ENCODE results near the gene TMEM141.

Gene TMEM141

DNA sequence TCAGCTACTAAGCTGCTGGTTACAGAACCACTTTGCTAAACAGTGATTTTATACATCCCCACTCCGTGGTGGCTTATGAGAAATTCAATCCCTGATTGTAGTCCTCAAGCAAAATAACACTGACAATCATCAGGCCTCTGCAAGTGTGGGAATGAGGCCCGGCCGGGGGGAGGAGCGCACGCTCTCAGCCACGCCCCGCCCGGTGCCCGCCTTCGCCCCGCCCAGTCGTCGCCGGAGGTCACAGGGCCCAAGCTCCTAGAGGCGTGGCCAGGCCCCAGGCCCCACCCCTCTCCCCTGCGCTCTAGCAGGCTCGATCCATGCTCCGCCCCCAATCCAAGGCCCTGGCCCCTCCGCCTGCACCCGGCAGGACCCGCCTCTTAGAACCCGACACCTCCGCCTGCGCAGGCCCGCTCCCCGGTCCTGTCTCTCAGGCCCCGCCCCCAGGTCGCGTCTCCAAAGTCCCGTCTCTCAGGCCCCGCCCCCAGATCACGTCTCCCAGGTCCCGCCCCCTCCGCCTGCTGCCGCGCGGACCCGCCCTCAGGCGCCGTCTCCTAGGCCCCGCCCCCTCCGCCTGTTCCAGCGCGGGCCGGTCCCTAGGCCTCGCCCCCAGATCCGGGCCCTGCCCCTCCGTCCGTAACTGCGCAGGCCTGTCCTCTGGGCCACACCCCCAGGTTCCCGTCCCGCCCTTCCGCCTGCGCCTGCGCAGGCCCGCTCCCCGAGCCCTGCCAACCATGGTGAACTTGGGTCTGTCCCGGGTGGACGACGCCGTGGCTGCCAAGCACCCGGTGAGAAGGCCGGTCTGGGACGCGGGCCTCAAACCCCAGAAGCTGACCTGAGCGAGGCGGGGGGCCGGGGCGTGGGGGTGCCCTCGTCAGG is at the start of gene TMEM141:
Gene TMEM141 (plus strand): TSS at position 705 of the 876 bp plus-strand sequence. CDS start 27 bp downstream, at position 732.
- peak; percentile 93 for DNase-seq (ENCODE audit: low spot score)

DNA sequence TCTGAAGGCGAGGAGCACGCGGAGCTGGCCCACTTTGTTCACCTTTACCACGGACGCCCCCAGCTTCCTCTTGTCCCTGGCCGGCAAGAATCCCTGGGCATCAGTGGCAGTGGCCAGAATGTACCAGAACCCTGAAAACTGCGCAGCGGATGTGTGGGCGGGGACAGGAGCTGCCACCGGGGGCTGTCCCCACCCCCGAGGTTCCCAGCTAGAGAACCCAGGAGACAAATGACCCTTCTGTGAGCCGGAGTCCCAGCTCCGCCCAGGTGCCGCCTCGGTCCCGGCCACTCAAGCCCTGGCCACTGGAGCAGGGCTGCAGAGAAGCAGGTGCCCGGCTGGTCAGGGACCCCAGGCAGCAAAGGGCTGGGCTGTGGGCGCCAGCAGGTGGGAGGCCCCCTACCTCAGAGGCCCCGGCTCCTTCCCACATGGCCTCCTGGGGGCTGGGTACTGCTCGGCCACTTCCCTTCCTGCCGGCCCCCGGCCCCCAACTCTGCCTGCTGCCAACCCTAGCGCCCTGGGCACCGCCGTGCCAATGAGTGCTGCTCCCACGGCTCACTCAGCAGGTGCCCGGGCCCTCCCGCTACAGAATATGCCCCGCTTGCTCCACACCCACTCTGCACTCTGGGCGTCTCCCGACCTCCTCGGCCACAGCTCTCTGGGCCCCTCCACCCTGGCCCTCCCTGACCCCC is 49.1 kb upstream of the TMEM141 start:
- DNase-seq (ENCODE audit: low spot score) = no peak

DNA sequence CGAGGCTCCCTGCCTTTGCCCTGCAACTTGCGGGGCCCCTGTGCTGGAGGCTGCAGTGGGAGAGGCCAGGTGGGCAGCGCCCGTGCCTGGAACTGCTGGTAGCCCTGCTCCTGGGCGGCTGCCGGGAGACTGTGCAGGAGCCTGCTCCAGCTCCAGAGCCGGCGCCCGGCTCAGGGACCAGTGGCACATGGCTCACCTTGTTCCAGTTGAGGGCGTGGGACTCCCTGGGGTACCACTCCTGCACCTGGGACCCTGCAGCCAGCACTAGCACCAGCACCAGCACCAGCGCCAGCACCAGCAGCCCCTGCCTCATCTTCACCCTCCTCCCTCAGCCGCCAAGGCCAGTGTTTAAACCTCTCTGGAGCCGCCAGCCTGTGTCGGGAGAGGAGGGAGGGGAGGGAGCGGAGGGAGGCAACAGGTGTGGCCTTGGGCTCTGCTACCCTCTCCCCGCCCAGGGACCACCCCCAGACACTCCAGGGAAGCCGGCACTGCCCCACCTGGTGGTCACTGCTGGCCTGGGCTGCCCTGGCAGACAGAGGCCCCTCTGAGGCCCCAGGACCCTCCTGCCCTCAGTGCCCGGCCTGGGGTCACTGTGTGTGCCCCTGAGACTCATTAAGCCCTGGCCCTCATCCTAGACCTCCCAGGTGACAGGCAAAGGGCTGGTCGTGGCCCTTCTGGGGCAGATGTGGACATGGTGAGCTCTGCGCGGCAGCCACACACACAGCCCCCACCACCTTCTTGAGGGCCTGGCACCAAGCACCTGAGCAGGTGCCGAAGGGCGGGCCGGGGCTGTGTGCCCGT is 48.4 kb upstream of the TMEM141 start, which contains the start of gene LCN10:
Gene LCN10 (minus strand): TSS at position 350 of the 801 bp plus-strand sequence. CDS start 37 bp downstream, at position 313.
- peak; percentile 94 for DNase-seq (ENCODE audit: low spot score)

DNA sequence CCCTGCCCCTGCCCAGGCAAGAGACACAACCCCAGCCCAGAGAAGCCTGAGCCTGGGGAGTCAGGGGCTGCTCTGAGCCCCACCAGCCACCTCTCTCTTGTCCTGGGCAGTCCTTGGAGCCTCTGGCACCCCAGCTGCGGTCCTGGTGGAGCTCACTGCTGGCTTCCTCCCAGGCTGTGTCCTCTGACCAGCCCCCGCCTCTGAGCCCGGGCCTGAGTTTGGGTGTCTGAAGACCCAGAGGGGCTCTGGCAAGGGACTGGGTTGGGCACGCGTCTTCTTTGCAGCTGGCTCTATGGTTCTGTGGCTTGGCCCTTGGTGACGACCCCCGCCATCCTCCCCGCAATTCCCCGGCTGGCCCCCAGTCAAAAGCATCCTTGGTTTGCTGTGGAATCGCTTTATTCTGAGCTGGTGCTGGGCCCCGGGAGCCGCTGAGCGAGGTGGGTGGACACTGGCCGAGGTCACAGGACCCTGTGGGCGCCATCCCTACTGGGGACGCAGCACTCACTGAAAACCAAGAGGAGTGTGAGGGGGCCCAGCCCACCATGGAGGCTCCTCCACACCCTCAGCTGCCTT is 47.4 kb upstream of the TMEM141 start:
- no peak for DNase-seq (ENCODE audit: low spot score)

DNA sequence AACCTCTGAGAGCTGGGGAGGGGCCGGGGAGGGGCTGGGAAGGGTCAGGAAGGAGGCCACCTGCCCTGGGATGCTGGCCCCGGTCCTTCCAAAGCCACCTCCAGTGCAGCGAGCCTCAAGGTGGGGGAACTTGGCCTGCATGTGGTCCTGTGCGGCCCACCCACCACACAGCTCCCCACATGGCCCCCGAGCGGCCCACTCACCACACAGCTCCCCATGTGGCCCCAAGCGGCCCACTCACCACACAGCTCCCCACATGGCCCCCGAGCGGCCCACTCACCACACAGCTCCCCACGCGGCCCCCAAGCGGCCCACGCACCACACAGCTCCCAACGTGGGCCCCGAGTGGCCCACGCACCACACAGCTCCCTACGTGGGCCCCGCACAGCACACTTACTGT is 46.4 kb upstream of the TMEM141 start:
- DNase-seq (ENCODE audit: low spot score) = no peak

DNA sequence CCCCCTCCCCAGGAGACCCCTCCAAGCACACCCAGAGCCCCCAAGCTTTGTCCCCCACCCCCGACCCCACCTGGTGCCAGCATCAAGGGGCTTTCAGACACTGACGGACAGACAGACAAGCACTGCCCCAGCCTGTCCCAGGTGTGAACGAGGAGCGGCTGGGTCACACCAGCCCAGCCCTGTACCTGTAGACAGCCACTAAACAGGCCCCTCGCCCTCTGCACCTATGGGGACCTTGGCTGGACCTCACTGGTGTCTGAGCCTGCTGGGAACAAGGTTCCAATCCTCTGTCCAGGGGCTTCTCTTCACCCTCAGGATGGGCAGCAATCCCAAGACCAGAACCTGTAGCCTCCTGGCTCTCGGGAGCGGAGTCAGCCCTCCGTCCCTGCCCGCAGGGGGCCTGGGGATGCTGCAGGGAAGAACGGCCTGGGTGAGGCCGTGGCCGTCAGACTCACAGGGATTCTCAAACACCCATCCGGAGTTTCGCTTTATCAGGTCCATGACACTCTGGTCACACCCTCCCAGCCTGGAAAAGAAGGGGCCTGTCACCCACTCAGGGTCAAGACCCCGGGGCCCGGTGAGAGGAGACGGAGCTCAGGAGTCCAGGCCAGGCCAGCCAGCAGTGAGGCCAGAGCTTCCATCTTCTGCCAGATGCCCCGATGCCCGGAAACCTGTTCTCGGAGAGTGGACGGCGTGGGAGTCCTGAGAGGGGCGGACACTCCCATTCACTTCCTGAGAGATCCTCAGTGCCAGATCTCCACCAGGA is 45.6 kb upstream of the TMEM141 start:
- DNase-seq (ENCODE audit: low spot score) = no peak

DNA sequence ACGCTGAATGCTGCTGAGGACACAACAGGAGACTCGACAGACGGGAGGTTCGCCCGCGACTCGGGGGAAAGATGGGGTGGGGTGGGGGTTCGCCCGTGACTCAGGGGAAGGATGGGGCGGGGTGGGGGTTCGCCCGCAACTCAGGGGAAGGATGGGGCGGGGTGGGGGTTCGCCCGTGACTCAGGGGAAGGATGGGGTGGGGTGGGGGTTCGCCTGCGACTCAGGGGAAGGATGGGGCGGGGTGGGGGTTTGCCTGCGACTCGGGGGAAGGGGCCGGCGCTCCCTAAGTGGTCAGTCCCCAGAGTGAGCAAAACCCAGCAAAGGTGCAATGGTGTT is 45.0 kb upstream of the TMEM141 start:
- DNase-seq (ENCODE audit: low spot score) = no peak

DNA sequence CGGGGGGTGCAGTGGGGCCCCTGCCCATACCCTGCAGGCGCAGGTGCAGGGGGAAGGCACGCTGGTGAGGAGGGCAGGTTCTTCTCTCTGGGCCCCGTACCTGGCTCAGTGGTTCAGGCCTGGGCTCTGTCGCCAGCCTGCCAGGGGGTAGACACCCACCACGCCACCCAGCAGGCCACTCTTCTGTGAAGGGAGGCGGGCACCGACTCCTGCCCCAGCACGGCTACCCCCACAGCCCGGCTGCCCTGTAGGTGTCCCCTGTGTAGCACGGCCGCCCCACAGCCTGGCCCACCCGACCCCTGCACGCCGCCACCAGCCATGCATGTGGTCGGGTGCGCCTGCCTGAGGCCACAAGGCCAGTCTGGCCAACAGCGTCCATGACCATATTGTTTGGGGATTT is 44.5 kb upstream of the TMEM141 start:
- DNase-seq (ENCODE audit: low spot score) = no peak

DNA sequence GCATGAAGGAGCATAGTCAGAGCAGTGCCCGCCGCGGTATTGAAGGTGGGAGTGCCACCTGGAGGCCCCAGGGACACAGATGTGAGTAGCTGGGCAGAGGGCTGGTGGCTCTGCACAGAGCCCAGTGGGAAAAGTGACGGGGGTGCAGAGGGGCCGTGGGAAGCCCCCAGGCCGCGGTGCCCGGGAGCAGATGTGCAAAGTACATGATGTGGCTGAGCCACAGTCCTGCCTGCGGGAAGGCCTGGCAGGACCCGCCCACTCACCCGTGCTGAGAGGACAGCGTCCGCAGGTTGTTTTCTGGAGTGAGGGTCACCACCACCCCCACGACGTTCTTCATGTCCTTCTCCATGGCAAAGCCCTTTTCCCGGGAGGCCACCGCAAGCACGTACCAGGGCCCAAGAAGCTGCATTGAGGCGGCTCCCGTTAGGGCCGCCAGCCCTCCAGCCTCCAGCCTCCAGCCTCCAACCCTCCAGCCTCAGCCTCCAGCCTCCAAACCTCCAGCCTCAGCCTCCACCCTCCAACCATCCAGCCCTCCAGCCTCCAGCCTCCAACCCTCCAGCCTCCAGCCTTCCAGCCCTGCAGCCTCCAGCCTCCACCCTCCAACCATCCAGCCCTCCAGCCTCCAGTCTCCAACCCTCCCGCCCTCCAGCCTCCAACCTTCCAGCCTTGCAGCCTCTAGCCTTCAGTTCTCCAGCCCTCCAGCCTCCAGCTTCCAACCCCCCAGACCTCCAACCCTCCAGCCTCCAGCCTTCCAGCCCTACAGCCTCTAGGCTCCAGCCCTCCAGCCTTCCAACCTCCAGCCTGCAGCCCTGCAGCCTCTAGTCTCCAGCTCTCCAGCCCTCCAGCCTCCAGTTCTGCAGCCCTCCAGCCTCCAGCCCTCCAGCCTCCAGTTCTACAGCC is 43.7 kb upstream of the TMEM141 start:
- no peak for DNase-seq (ENCODE audit: low spot score)

DNA sequence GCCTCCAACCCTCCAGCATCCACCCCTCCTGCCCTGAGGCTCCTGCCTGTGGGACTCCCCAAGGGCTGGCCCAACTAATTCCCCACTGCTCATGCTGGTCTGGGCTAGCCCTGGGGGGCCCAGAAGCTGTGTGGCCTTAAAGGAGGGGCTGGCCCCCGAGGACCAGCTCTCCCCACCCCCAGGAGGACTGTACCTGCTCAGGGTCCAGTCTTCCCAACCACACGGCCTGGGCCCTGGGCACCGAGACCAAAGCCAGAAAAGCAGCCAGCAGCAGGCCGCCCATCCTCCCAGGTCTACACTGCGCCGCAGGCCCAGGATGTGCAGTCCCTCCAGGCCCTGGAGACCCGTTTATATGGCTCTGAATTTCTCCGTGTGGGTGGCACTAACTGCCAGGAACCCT is 42.9 kb upstream of the TMEM141 start, which contains the start of gene LCN6:
Gene LCN6 (minus strand): TSS at position 325 of the 400 bp plus-strand sequence. CDS start 42 bp downstream, at position 283.
- DNase-seq (ENCODE audit: low spot score) = no peak

DNA sequence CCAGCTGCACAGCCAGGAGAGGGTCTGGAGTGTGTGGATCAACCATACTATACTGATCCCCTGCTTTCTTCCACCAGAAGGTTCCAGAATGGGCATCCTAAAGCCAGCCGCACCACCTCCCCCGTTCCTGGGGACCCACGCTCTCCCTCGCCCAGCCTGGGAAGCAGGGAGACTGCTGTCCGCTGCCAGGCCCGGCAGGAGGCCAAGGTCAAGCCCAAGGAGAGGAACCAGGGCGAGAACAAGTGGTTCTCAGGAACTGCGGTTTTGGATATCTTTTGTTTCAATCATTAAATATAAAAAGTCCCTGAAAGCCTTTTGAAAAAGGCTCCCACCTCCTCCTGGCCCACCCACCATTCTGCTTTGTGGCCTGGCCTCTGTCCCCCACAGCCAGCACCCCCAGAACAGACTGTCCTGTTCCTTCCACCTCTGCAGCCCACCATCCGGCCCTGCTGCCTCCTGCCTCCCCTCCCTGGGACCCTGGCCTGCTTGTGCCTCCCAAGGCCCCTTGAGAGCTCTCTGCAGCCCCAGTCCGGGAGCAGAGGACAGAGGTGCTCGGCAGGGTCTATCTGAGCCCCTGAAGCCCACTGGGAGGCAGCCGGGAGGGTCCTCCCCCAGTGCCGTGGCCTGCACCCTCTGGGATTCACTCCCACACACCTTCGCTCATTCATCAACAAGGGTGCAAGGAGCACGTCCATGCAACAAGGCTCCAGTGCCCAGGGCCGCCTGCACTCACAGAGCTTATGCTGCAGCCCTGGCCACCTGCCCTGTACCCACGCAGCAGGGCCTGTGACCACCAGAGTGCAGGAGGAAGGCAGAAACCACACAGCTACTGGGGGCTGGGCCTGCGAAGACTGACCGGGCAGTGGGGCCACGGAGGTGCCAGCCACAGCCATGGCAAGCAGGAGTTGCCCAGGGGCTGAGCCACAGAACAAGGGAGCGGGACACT is 42.2 kb upstream of the TMEM141 start:
- no peak for DNase-seq (ENCODE audit: low spot score)

DNA sequence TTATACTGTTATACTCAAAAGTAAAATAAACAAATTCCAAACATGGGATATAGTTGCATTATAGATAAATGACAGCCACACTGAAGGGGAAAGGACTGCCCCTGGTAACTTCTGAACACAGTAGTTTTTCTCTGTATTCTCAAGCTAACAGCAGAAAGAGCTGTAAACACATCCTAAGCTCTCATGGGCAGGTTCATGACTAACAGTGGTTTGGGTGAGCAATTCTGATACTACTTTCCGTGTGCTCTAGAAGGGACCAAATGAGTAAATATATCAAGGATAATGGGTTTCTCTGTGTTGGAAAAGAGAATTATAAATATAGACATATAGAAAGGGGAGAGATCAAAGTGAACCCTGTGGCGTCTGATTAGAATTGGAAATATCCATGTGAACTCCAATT is 40.6 kb upstream of the TMEM141 start:
- DNase-seq (ENCODE audit: low spot score) = no peak

DNA sequence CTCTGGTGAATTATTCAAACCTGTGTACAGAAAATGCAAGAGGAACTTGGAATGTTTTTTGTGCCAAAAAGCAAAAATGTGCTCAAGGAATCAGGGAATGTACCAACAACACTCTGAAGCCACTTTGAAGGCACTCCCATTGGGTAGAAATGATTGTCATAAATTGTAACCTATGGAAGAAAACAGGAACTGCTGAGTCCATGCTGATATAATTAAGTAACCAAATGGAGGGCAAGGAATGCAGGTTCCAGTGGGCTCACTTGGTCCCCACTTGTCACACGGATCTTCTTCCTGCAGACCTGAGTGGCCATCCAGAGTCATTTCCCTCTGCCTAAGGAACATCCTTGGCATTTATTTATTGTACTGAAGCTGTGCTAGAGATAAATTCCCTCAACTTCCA is 39.9 kb upstream of the TMEM141 start:
- no peak for DNase-seq (ENCODE audit: low spot score)

DNA sequence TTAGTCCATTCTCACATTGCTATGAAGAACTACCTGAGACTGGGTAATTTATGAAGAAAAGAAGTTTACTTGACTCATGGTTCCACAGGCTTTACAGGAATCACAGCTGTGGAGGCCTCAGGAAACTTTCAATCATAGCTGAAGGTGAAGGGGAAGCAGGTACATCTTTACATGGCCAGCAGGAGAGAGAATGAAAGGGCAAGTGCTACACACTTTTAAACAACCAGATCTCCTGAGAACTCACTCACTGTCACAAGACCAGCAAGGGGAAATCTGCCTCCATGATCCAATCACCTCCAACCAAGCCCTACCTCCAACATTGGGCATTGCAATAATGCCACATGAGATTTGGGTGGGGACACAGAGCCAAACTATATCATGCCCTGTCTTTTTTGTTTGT is 39.3 kb upstream of the TMEM141 start:
- no peak for DNase-seq (ENCODE audit: low spot score)

DNA sequence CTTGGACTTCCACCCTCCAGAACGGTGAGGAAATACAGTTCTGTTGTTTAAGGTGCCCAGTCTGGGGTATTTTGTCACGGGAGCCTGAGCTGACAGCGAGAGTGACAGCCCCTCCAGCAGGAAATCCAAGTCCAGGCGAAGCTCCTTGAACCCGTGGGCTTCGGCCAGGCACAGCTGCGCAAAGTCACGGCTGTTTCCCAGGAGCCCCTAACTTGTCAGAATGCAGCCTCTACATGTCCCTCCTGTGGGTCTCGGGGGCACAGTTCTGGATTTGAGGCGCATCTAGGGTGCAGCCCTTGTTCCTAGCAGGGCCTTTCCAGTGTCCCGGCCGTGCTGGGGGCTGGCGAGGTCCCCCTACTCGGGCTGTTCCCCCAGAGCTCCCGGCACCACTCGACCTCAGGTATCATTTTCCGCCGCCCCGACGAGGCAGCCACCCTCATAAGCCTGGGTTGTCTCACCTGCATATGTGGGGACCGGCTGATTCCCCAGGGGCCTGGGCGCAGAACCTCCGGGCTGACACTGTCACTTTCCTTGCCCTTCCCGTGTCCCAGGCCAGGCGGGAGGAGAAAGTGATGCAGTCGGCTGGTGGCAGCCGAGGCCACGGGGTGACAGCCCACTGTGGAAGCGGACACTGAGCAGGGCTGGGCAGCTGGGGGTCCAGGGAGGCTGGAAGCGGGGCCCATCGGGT is 37.6 kb upstream of the TMEM141 start:
- no peak for DNase-seq (ENCODE audit: low spot score)

DNA sequence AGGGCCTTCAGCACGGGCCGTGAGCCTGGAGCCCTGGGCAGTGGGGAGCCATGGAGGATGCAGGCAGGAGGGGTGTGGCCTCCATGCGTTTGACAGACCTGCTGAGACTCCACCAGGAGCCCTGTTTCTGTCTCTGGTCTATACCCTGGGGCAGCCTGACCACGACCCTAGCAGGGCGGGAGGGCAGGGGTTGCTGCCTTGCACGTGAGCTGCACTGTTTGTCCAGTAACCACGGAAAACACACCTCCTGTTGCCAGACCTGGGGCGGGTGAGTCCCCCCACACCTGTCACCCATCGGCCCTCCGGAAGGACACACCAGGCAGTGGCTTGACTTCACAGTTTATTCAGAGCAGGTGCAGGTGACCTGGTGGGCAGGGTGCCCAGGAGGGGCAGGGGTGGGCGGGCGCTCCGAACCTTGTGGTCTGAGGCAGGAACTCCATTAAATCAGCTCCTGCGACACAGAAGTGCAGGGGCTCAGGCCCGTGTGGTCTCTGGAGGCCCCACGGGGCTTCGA is 37.0 kb upstream of the TMEM141 start:
- DNase-seq (ENCODE audit: low spot score) = no peak

DNA sequence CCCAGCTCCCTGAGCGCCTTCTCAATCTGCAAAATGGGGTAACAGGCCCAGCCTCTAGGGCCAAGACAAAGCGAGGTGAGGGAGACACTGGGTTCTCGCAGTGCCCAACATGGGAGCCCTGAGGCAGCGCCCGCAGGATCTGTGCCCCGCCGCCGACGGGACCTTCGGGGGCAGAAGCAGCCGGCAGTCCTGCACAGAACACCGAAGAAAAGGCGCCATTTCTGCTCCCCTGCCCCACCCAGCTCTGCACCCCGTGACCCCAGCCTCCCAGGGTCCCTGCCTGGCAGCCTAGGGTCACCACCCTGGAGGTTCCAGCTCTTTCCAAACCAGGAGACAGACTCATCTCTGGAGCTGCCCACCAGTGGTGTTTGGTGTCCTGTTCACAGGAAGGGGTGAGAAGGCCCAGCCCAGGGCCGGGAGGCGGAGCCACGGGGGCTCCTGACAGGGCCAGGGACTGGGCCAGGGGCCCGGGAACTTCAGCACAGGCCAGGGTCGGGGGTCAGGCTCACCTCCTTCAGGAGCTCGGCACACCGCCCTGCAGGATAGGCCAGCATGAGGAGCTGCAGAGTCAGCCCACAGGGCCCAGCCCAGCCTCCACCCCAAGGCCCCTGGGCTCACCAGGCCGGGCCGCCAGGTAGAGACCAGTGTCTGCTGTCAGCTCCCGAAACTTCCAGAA is 36.4 kb upstream of the TMEM141 start:
- no peak for DNase-seq (ENCODE audit: low spot score)
